PC-3 (cell line): ENCODE data around the gene CMTM7. TPM values are rescaled to one million over a fixed set of nuclear protein-coding genes. Genes with fewer than 3 reads are reported as not detected.

ENCODE experiments used
- ATAC-seq: fragments of 200-7000 bp; cut with Tn5 transposase; 2 replicates; pipeline ENCODE4 v1.9.1; 2020; ENCODE audit warnings: mild to moderate bottlenecking, moderate library complexity
- BruUV-seq: library from RNA; stranded (reverse); fragments of 400-500 nt; replicated peaks from 2 replicates; lab custom pipeline; 2021; lab: Mats Ljungman, UMichigan
- CTCF ChIA-PET: fragments of 300-600 bp; sonication (Branson Sonifier 250); formaldehyde crosslinking; loops from one replicate; lab custom pipeline; 2022; ENCODE audit warnings: antibody characterized with exemption; lab: Charles Lee
- POLR2A ChIA-PET: fragments of 300-600 bp; sonication (Branson Sonifier 250); formaldehyde crosslinking; loops from one replicate; lab custom pipeline; 2022; ENCODE audit warnings: antibody characterized with exemption; ENCODE audit not compliant: unreplicated experiment; lab: Charles Lee
- DNase-seq: peaks from one replicate; pipeline ENCODE4 v3.0.0-alpha.2; 2015
- H2AFZ ChIP-seq: fragments of 300-600 bp; sonication (generic); 2 replicates; pipeline ENCODE4 v1.6.0; 2016; ENCODE audit warnings: antibody characterized with exemption, low read length
- H3F3A ChIP-seq: fragments of 300-600 bp; sonication (generic); one replicate; pipeline ENCODE4 v1.6.0; 2017; ENCODE audit warnings: antibody characterized with exemption, low read length, control low read depth, mild to moderate bottlenecking; ENCODE audit not compliant: unreplicated experiment
- H3K27ac ChIP-seq: fragments of 300-600 bp; sonication (generic); 2 replicates; pipeline ENCODE4 v1.5.1; 2016; ENCODE audit warnings: mild to moderate bottlenecking, low read length
- H3K27me3 ChIP-seq: fragments of 300-600 bp; sonication (generic); 2 replicates; pipeline ENCODE4 v1.6.1; 2016; ENCODE audit warnings: low read length, mixed read lengths
- H3K36me3 ChIP-seq: fragments of 300-600 bp; sonication (generic); 2 replicates; pipeline ENCODE4 v1.6.1; 2016; ENCODE audit warnings: low read depth, mixed run types, low read length, mixed read lengths
- H3K4me1 ChIP-seq: fragments of 300-600 bp; sonication (generic); 2 replicates; pipeline ENCODE4 v1.5.1; 2016; ENCODE audit warnings: low read length; ENCODE audit not compliant: insufficient read depth
- H3K4me2 ChIP-seq: fragments of 300-600 bp; sonication (generic); 2 replicates; pipeline ENCODE4 v1.6.0; 2016; ENCODE audit warnings: low read length
- H3K4me3 ChIP-seq: fragments of 300-600 bp; sonication (generic); 2 replicates; pipeline ENCODE4 v1.5.1; 2016; ENCODE audit warnings: mild to moderate bottlenecking, low read length, mixed read lengths
- H3K79me2 ChIP-seq: fragments of 300-600 bp; sonication (generic); 2 replicates; pipeline ENCODE4 v1.6.1; 2017; ENCODE audit warnings: low read length, mixed read lengths
- H3K9ac ChIP-seq: fragments of 300-600 bp; sonication (generic); 2 replicates; pipeline ENCODE4 v1.6.0; 2016; ENCODE audit warnings: mild to moderate bottlenecking, low read length
- H3K9me2 ChIP-seq: fragments of 300-600 bp; sonication (generic); replicated peaks from 2 replicates; pipeline ENCODE4 v1.6.1; 2016; ENCODE audit warnings: mixed run types, low read length, mixed read lengths
- H3K9me3 ChIP-seq: fragments of 300-600 bp; sonication (generic); 2 replicates; pipeline ENCODE4 v1.6.1; 2016; ENCODE audit warnings: low read length, mixed read lengths
- H4K20me1 ChIP-seq: fragments of 300-600 bp; sonication (generic); 2 replicates; pipeline ENCODE4 v1.6.1; 2016; ENCODE audit warnings: low read length, mixed read lengths
- EZH2 ChIP-seq: fragments of 300-600 bp; sonication (generic); IDR thresholded peaks from one replicate; pipeline ENCODE4 v1.6.1; 2017; ENCODE audit warnings: antibody characterized with exemption, mild to moderate bottlenecking, low read length; ENCODE audit not compliant: unreplicated experiment
- EZH2phosphoT487 ChIP-seq: fragments of 300-600 bp; sonication (generic); IDR thresholded peaks from 2 replicates; pipeline ENCODE4 v1.6.1; 2018; ENCODE audit warnings: mild to moderate bottlenecking, antibody characterized with exemption, low read length, borderline replicate concordance
- intact Hi-C: fragments of 100-400 bp; cut with micrococcal nuclease; formaldehyde crosslinking; loops from 2 replicates; pipeline ENCODE4 v1.9.0; 2023
- total RNA-seq: library from RNA; depleted of rRNA; stranded (reverse); fragments of >200 nt; gene quantifications from 2 replicates; pipeline ENCODE4 v1.2.3, GENCODE V29; 2014; rRNA removed
- TF ChIP-seq, protein P1 (sequence below): fragments of 300-600 bp; sonication (generic); conservative IDR thresholded peaks from 2 replicates; pipeline ENCODE4 v1.5.1; 2017; ENCODE audit warnings: antibody characterized with exemption, low read depth, mild to moderate bottlenecking, low read length

The CMTM7 gene
- total RNA-seq, 1 experiment from 2014 or later: 37.1 TPM

DNA sequence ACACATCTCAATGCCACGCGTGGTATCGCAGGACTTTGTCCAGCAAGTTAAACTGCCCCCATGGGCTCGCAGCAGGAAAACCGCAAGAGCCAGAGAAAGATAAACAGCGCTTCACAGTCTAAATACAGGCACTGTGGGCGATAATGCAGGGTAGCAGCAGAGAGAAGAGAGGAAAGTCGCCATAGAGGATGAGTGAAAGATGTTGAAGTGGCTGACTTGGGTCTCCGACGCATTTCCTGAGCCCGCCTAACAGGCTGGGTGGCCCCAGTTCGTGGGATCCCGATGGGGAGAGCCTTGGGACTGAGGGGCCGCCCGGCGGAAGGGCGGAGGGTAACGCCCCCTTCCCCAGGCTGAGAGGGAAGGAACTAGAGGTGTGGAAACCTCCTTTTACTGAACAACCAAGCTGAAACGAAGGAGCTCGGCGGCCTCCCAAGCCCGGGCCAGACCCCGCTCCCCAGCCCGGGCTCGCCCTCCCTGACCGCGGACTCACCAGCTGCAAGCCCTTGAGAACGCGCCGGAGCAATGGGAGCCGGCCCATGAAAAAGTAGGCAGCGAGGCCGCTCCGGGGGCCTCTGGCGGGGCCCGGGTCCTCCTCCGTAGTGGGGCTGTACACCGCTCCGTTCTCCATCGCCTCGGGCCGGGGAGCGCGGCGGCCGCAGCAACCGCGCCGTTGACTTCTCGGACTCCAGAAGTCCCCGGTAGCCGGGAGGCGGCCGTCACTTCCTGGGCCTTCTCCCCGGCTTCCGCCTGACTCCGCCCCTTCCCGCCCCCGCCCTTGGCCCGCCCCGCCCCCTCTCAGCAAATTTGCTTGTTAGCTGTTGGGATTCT lies 110.7 kb downstream of the CMTM7 start, which contains the start of gene CMTM6:
TSS of gene CMTM6 (minus strand) at position 735 of the 828 bp plus-strand sequence. CDS start at position 628, 107 bp downstream.
- H3K27me3 ChIP-seq: no peaks in the 10 kb centered on the region
- TF ChIP-seq EZH2 (no peak), EZH2phosphoT487 (no peak)
- TF ChIP-seq, protein P1, sequence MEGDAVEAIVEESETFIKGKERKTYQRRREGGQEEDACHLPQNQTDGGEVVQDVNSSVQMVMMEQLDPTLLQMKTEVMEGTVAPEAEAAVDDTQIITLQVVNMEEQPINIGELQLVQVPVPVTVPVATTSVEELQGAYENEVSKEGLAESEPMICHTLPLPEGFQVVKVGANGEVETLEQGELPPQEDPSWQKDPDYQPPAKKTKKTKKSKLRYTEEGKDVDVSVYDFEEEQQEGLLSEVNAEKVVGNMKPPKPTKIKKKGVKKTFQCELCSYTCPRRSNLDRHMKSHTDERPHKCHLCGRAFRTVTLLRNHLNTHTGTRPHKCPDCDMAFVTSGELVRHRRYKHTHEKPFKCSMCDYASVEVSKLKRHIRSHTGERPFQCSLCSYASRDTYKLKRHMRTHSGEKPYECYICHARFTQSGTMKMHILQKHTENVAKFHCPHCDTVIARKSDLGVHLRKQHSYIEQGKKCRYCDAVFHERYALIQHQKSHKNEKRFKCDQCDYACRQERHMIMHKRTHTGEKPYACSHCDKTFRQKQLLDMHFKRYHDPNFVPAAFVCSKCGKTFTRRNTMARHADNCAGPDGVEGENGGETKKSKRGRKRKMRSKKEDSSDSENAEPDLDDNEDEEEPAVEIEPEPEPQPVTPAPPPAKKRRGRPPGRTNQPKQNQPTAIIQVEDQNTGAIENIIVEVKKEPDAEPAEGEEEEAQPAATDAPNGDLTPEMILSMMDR: no peak
- ATAC-seq (peak; percentile 86), DNase-seq (peak; percentile 80)
- peak within 1 kb of the TSS; percentile 92 for H3K4me3 ChIP-seq
- H3K27ac ChIP-seq: peak within 1 kb of the TSS; percentile 54
- H3K4me1 ChIP-seq: peaks cover 20% of the 10 kb centered on the region
- intact Hi-C loops: no loop called here
- ChIA-PET POLR2A (interaction anchor here (0.5 to 0.6 kb wide), 5 partner anchors 29 to 163 kb away, joined by 3 to 9 read pairs (median 4); no protein-coding TSS in a partner anchor), CTCF (interaction anchor here (0.6 kb wide), 1 partner anchor 79 kb away, joined by 4 read pairs; no protein-coding TSS in a partner anchor)
- no peaks in the 10 kb centered on the region for H3K9me2 ChIP-seq
- no peaks in the 10 kb centered on the region for H3K36me3 ChIP-seq
- H3K79me2 ChIP-seq: peaks cover 36% of the 10 kb centered on the region
- H4K20me1 ChIP-seq: peaks cover 17% of the 10 kb centered on the region; the same call in 1 of the 2 replicates
- H2AFZ ChIP-seq: peak within 1 kb of the TSS; percentile 97
- BruUV-seq: no TSS peak
- H3K9me3 ChIP-seq: no peaks in the 10 kb centered on the region
- peak within 1 kb of the TSS; percentile 85 for H3K9ac ChIP-seq
- H3K4me2 ChIP-seq: peak within 1 kb of the TSS; percentile 92
- no peaks in the 10 kb centered on the region for H3F3A ChIP-seq

GRCh38 chr3:32502946-32503286 lies 111.3 kb downstream of the CMTM7 start:
- CTCF ChIA-PET: interaction anchor here (0.6 kb wide), 1 partner anchor 80 kb away, joined by 4 read pairs; no protein-coding TSS in a partner anchor
- no TSS peak for BruUV-seq

More at GRCh38 chr3:32502946-32503286, 111.3 kb downstream of the CMTM7 start:
- Histone ChIP-seq H3K4me2 (peak overlapping the region; percentile 92), H3F3A (no peaks in the 10 kb centered on the region), H3K27me3 (no peaks in the 10 kb centered on the region), H4K20me1 (peaks cover 17% of the 10 kb centered on the region; the same call in 1 of the 2 replicates), H3K36me3 (no peaks in the 10 kb centered on the region), H2AFZ (peak overlapping the region; percentile 97), H3K79me2 (peaks cover 36% of the 10 kb centered on the region), H3K9me2 (no peaks in the 10 kb centered on the region), H3K27ac (no peak overlapping the region), H3K4me3 (peak overlapping the region; percentile 92), H3K9ac (peak overlapping the region; percentile 85; the same call in 1 of the 2 replicates), H3K9me3 (no peaks in the 10 kb centered on the region), H3K4me1 (peaks cover 20% of the 10 kb centered on the region)
- TF ChIP-seq, protein P1: no peak
- TF ChIP-seq EZH2phosphoT487 (no peak), EZH2 (no peak)
- ATAC-seq: no peak
- POLR2A ChIA-PET: interaction anchor here (0.5 to 0.6 kb wide), 3 partner anchors 30 to 162 kb away, joined by 4 to 9 read pairs (median 7); no protein-coding TSS in a partner anchor
- intact Hi-C loops: no loop called here
- DNase-seq: no peak

Other genes with a start within 250 kb of the CMTM7 start
- 1.4 and 5.2 TPM in 2 replicates for gene CMTM8, start 153.2 kb upstream of the CMTM7 start, total RNA-seq
- 53.3 and 67.4 TPM in 2 replicates for gene CMTM6, start 111.0 kb downstream of the CMTM7 start, total RNA-seq
- 44.2 and 55.6 TPM in 2 replicates for gene DYNC1LI1, start 179.0 kb downstream of the CMTM7 start, total RNA-seq